GM13976 (cell line): ENCODE measurements around the gene TENM3.

Source experiments
- DNase-seq: peaks from one replicate; pipeline ENCODE4 v3.0.0; 2012; ENCODE audit warnings: low spot score
- in situ Hi-C: fragments of 300-500 bp; cut with MboI; formaldehyde crosslinking; loops from one replicate; pipeline ENCODE4 v1.12.0; 2022; ENCODE audit warnings: low sequenced_read_pairs, mixed read lengths, inconsistent platforms; ENCODE audit not compliant: unreplicated experiment
- TF ChIP-seq, protein P1 (sequence below): IDR thresholded peaks from 2 replicates; pipeline ENCODE4 v1.5.1; 2012; ENCODE audit warnings: borderline replicate concordance, mild to moderate bottlenecking; ENCODE audit not compliant: insufficient read depth; ENCODE audit errors: extremely low read depth, missing control alignments, control extremely low read depth

TENM3 gene

DNA sequence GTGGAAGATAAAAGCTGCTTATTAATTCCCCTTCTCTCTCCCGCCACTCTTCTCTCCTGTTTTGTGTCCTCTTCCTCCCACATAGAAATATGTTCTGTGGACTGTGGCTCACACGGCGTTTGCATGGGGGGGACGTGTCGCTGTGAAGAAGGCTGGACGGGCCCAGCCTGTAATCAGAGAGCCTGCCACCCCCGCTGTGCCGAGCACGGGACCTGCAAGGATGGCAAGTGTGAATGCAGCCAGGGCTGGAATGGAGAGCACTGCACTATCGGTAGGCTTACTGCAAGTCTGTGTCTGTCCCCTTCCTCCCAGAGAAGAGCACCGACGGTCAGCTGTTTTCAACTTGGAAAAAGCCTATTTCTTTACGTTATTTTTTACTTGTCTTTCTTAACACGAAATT is 444.9 kb downstream of the TENM3 start:
- in situ Hi-C loops = no loop called here
- TF ChIP-seq, protein P1, sequence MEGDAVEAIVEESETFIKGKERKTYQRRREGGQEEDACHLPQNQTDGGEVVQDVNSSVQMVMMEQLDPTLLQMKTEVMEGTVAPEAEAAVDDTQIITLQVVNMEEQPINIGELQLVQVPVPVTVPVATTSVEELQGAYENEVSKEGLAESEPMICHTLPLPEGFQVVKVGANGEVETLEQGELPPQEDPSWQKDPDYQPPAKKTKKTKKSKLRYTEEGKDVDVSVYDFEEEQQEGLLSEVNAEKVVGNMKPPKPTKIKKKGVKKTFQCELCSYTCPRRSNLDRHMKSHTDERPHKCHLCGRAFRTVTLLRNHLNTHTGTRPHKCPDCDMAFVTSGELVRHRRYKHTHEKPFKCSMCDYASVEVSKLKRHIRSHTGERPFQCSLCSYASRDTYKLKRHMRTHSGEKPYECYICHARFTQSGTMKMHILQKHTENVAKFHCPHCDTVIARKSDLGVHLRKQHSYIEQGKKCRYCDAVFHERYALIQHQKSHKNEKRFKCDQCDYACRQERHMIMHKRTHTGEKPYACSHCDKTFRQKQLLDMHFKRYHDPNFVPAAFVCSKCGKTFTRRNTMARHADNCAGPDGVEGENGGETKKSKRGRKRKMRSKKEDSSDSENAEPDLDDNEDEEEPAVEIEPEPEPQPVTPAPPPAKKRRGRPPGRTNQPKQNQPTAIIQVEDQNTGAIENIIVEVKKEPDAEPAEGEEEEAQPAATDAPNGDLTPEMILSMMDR = no peak
- DNase-seq = no peak

DNA sequence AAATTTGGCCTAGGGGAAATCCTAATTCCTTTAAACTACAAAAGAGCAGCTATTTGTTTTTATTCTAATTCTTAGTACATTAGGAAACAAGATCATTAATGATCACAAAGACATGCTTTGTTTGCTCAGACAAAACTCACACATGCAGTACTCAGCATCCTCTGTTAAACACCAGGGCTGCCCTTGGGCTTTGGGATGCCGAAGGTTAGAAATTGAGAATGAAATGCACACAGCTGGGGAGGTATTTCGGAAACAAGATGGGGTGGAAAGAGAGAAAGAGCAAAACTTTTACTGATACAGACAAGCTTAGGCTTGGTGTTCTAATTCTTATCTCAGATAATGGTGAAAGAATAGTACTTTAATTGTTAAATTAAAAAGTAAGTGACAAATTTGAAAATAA is 451.3 kb downstream of the TENM3 start:
- in situ Hi-C loops = no loop called here
- TF ChIP-seq, protein P1 = no peak
- DNase-seq = no peak

DNA sequence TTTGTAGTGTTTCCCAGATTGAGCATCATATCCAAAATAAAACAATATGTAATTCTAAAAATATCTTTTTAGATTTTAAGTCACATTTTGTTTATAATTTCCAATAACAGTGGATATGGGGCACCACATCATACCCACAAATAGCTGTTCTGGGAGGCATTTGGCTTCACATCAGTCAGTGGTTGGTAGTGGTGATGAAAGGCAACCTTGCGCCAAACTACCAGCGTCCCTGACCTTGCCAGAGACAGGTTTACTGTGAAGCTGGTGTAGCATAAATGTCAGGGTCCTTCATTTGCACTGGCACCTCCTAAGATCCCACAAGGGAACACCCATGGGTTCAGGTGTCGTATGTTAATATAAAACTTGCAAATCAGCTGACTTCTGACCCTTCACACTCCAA is 451.8 kb downstream of the TENM3 start:
- in situ Hi-C loops = no loop called here
- DNase-seq = no peak
- TF ChIP-seq, protein P1 = no peak

DNA sequence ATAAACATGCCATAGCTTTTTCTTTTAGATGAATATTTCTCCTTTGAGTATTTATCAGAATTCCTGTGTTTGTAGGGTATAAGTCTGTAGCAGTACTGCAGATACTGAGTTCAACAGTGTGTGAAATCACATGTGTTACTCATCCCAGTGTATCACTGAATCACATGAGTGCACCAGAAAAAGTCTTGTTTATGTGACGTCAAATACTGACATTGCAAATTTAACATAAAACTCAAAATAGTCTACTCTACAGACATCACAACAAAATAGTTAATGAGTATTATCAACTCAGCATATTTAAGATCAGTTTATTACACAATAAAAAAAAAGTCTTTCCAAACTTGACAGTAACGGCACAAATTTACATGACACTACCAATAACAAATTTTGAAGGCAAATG is 452.6 kb downstream of the TENM3 start:
- in situ Hi-C loops = no loop called here
- TF ChIP-seq, protein P1 = no peak
- DNase-seq = no peak

DNA sequence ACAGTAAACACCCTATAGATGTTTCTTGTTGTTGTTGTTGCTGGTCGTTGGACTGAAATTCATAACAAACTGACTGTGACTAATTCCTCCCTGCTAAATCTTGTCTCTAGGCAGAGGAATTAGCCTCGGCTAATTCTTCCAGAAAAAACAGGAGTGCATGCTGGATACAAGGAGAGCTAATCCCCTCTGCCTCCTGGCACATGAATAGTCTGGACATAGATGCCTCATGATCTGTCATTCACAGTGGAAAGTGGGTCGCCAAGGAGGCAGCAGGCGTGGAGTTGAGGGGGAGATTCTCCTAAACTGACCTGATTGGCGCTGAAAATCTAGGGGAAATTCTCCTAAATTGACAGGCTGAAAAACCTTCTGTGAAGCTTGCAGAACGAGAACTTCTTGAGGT is 453.9 kb downstream of the TENM3 start:
- no peak for DNase-seq
- TF ChIP-seq, protein P1 = no peak
- in situ Hi-C loops = no loop called here

DNA sequence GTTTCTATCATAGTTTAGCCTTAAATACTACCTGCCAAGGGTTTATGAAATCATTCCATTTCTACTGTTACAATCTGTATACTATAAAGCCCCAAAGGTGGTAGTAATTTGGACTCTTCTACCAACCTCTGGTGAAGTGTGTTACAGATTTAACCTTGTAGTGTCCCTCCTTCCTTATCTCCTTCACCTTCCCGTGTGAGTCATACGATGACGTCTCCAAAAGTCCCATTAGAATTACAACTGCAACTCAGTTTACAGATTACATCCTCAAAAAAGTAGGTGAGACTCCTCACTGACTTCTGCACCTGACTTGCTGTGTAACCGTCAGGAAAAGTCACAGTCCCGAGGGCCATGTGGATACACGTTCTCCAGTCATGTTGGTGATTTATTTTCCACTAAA is 455.0 kb downstream of the TENM3 start:
- in situ Hi-C loops = no loop called here
- no peak for DNase-seq
- TF ChIP-seq, protein P1 = no peak

DNA sequence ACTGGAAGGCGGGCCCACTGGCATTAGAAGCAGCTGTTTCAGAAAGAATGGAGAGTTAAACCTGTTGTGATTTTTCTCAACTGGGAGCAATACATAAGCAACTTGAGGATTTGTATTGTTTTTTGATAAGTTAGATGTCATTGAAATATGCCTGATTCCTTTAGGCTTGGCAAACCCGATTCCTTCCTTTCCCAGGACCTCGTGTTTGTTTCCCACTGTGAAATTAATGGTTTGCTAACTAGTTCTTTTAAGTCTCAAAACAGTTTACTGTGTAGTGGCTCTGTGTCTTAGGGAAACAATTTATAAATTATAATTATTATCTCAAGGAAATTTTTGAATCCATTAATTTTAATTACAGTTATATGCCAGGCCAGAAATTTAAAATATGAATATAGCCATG is 456.0 kb downstream of the TENM3 start:
- TF ChIP-seq, protein P1 = no peak
- no peak for DNase-seq
- in situ Hi-C loops = no loop called here
